Endothelial cell of hepatic sinusoid (primary cell): ENCODE measurements around the gene SH2D6.
"Not testable (repeated sequence)": the region's sequence is repeated elsewhere in the genome, so short reads cannot be mapped to it uniquely, and the experiment has no call there.

Experiments used
- in situ Hi-C: cut with HindIII; loops from 2 replicates; pipeline ENCODE4 v1.10.0; 2017; ENCODE audit warnings: low sequenced_read_pairs

The SH2D6 gene

DNA sequence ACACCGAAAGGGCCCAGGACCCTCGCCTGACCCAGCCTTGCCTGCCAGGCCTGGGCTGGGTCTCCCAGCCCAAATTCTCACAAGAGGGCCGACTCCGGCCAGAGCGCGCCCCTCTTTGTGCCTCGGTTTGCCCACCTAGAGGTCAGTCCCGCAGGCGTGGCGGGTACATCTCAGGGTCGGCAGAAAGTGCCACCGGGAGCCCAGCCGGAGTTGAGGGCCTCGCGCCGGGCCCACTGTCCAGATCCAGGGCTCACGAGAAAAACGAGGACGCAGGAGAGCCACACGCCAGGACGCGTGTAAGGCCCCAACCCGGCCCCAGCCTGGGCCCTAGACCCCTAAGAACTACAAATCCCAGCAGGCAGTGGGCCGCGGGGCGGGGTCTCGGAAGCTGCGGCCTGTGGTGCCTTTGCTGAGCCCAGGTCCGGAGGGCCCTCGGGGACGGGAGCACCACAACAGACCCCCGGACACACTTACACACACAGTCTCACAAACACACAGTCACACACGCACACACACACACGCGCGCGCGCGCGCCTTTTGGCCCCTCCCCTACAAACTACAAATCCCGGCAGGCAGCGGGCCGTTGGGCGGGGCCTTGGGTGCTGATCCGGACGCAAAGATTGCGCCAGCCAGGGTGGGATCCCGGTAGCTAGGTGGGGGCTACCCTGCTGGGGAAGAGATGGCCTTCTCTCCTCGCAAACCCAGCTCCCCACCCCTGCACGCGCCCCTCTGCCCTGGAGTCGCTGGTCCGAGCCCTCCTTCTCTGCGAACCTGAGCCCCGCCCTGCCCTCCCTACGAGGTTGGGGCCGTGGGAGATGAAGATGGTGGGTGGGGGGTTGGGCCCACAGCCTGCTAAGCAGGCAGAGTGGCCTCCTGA, at the start of gene SH2D6:
SH2D6 (plus strand) TSS at position 583 of the 877 bp plus-strand sequence. CDS start 10,752 bp downstream, outside the sequence.
- in situ Hi-C loops = no loop called here

- in situ Hi-C loops = no loop called here
These were observed 49.6 kb upstream of the SH2D6 start for GRCh38 chr2:85368921-85369320.

DNA sequence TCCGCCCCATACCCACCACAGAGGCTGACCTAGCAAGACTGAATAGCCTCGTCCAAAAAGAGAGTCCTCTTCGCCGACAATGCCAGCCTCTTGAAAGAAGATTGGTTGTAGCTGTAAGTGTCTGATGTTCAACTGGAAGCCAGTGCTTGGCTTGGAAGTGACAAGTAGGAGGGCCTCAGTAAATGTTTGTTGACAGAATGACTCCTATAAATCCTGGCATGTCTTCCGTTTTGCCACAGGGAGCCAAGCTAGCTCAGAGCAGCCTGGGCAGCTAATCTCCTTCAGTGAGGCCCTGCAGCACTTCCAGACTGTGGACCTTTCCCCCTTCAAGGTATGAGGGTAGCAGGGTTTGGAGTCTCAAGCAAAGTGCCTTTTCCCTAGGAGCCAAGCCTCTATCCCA, 49.0 kb upstream of the SH2D6 start:
- in situ Hi-C loops = no loop called here

DNA sequence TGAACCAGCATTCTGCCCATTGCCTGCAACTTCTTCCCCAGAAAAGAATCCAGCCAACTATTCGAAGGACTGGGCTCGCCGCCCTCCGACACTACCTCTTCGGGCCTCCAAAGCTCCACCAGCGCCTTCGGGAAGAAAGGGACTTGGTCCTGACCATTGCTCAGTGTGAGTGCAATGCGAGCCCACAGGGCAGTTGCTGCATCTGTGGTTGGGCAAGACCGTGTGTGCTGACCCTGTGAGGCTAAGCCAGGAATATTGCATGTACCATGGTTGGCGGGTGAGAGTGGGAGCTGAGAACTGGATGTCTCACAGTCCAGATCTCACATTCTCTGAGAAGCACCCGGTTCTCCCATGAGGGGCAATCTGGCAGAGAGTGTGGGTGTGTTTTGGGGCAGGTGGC, 47.5 kb upstream of the SH2D6 start:
- in situ Hi-C loops = no loop called here

GRCh38 chr2:85376291-85377065, 42.0 kb upstream of the SH2D6 start:
- in situ Hi-C loops = no loop called here

GRCh38 chr2:85377083-85377482, 41.4 kb upstream of the SH2D6 start:
- in situ Hi-C loops = no loop called here

GRCh38 chr2:85378257-85378656, 40.3 kb upstream of the SH2D6 start:
- in situ Hi-C loops = no loop called here

DNA sequence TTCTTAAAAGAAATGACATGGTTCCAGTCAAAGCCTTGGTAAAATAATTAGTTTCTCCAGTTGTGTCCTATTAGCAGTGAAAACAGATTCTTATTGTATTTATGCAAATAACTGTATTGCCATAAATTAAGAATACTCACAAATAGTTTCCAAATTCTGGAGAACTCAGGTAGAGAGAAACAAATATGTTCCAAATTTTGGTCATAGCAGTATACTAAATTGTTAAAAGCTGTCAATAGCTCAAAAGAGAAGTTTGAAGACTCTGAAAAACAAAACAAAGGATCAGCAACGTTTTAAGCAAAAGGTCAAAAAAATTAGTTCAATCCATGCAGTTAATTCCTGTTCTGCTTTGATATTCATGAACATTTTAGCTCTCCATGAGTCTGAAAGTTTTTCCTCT, 38.5 kb upstream of the SH2D6 start:
- in situ Hi-C loops = no loop called here

- in situ Hi-C loops = not testable (repeated sequence)
These were observed 35.4 kb upstream of the SH2D6 start for GRCh38 chr2:85383151-85383550.

DNA sequence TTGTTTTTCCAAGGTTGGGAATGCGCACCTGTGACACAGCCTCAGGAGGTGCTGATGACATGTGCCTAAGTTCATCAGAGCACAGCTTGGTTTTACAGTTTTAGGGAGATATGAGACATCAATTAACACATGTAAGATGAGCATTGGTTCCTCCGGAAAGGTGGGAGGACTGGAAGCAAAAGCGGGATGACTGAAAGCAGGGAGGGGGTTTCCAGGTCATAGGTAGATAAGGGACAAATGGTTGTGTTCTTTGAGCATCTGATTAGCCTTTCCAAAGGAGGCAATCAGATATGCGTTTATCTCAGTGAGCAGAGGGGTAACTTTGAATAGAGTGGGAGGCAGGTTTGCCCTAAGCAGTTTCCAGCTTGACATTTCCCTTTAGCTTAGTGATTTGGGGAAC, 34.7 kb upstream of the SH2D6 start:
- in situ Hi-C loops = no loop called here

DNA sequence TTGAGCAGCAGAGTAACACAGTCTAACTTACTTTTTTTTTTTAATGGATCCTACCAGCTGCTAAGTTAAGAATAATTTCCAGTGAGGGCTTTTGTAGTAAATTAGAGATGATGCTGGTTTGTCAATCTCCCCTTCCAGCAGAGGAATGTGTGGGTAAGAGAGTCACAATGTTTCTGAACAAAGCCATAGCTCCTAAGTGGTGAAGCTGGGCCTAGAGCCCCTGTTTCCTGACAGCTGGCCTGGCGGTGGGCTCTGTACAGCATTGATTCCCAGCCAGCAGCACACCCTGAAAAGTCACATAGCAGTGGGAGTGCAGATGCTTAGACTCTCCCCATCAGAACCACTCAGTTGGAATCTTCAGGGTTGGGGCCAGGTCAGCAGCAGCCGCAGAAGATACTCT, 32.8 kb upstream of the SH2D6 start:
- in situ Hi-C loops = no loop called here

GRCh38 chr2:85387754-85388153, 30.8 kb upstream of the SH2D6 start:
- in situ Hi-C loops = no loop called here

DNA sequence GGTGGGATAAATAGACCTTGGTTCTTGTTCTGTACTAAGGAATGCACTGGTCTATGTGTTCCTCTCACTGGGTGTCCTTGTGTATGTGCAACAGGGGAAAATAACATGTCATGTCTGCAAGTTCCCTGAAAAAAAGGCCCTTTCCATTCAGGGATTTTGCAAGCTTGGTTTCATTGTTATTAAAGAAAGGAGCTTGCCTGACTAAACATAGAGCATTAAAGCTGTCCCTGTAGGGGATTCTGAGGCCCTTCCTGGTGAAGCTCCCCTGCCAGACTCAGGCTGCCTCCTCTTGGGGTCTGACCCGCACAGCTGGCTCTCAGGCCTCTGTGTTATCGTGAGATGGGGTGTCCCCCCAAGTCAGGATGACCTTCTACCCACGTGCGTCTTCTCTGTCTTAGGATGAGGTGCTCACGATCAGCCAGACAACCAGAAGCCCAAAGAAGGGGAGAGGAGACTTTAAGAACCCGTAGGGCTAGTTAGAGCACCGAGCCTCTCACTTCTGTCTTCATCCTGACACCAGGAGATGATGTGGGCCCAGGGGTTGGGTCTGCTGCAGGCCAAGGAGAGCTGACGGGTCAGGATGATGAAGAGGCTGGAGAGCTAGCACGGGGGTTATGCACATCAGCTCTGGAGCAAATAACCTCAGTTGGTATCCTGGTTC, 29.5 kb upstream of the SH2D6 start:
- in situ Hi-C loops = no loop called here

GRCh38 chr2:85390941-85391669, 27.4 kb upstream of the SH2D6 start:
- in situ Hi-C loops = no loop called here

DNA sequence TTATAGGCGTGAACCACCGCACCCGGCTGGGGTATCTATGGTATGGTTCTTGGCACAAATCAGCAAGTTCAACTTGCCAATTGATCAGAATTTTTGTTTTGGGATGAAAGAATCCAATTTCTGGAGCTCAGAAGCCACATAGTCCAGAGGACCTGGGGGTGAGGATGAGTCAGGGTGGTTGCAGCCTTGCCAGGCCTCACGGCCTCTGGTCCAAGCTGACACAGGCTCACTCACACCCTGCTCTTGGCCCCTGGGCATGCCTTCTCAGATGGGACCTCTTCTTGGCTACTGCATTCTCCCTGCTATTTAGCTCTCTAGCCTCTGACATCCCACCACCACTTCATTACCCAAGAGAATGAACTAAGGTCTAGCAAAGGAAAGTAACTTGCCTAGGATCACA, 24.7 kb upstream of the SH2D6 start:
- in situ Hi-C loops = no loop called here

GRCh38 chr2:85394261-85394681, 24.2 kb upstream of the SH2D6 start:
- in situ Hi-C loops = no loop called here

- in situ Hi-C loops = no loop called here
These were observed 23.5 kb upstream of the SH2D6 start for GRCh38 chr2:85394976-85395375.

GRCh38 chr2:85395912-85396475, 22.5 kb upstream of the SH2D6 start:
- in situ Hi-C loops = no loop called here

DNA sequence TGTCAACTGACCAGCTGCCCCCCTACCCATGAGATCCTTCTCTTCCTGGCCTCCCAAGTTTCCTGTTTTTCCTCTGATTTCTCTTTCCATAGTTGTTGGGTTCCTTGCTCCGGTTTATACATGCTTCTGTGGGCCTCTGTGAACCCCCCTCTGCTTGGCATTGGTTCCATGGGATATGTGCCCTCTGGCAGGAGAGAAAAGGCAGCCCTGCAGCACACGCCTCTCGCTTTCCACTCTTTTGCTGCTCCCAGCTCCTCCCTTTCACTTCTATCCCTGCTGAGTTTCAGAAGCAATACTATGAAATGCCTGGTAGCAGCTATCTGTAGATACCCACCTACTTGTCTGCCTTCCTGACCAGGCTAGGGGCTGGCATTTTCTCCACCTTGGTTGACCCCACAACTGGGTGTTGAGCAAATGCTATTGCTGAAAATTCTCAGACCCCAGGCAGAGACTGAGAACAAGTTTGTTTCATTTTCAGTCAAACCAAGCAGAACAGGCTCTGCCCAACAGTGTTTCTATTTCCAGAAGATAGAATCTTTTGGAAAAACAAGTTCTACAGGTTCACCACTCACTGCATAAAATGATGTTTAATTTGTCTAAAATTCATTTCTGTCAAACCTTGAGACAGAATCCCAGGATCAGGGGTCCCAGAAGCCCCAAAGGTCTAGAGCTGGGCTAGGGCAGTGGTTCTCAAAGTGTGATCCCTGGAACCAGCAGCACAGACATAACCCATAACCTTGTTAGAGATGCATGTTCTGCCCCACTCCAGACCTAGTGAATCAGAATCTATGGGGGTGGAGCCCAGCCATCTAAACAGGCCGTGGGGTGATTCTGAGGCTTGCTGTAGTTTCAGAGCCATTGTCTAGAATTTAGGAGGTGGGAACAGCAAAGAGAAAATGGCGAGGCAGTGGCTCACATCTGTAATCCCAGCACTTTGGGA, 21.7 kb upstream of the SH2D6 start:
- in situ Hi-C loops = no loop called here
